SK-N-SH (cell line): ENCODE measurements around the gene ZDHHC14.

ENCODE experiments used
- CHD2 ChIP-seq: fragments of 150-350 bp; IDR thresholded peaks from 2 replicates; pipeline ENCODE4 v1.6.1; 2018; ENCODE audit warnings: low read length; ENCODE audit not compliant: partially characterized antibody
- EZH2phosphoT487 ChIP-seq: fragments of 200-600 bp; sonication (generic); IDR thresholded peaks from 2 replicates; pipeline ENCODE4 v1.6.1; 2017; ENCODE audit warnings: low read depth, mixed run types, mild to moderate bottlenecking, antibody characterized with exemption, moderate library complexity, borderline replicate concordance
- FOXJ3 ChIP-seq: sonication (generic); formaldehyde crosslinking; IDR thresholded peaks from 2 replicates; pipeline ENCODE4 v1.5.1; 2020; ENCODE audit warnings: mild to moderate bottlenecking, missing genetic modification reagents
- GATA2 ChIP-seq: sonication (generic); formaldehyde crosslinking; IDR thresholded peaks from 2 replicates; pipeline ENCODE4 v1.5.0; 2020; ENCODE audit warnings: mild to moderate bottlenecking, missing genetic modification reagents
- JUND ChIP-seq: IDR thresholded peaks from 2 replicates; pipeline ENCODE4 v1.4.0; 2012
- POLR2AphosphoS5 ChIP-seq: IDR thresholded peaks from 2 replicates; pipeline ENCODE4 v1.6.1; 2012; ENCODE audit warnings: low read depth, low read length
- RAD21 ChIP-seq: IDR thresholded peaks from 2 replicates; pipeline ENCODE4 v1.6.1; 2012; ENCODE audit warnings: mild to moderate bottlenecking, low read length
- TAF1 ChIP-seq: IDR thresholded peaks from 2 replicates; pipeline ENCODE4 v1.6.1; 2012; ENCODE audit warnings: low read depth, mild to moderate bottlenecking, low read length, moderate library complexity, borderline replicate concordance
- TCF12 ChIP-seq: IDR thresholded peaks from 2 replicates; pipeline ENCODE4 v1.4.0; 2012
- TF ChIP-seq, protein P1 (sequence below): fragments of 200-600 bp; sonication (generic); IDR thresholded peaks from 2 replicates; pipeline ENCODE4 v1.6.1; 2017; ENCODE audit warnings: antibody characterized with exemption, mild to moderate bottlenecking, moderate library complexity

DNA sequence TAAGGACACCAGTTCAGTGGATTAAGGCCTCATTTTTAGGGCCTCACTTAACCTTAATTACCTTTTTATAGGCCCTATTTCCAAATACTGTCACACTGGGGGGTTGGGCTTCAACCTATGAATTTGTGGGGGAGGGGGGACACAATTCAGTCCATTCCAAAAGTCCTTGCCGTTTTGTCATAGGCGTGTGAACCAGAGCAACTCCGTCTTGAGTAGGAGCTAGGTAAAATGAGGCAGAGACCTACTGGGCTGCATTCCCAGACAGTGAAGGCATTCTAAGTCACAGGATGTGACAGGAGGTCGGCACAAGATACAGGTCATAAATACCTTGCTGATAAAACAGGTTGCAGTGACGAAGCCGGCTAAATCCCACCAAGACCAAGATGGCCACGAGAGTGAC lies 328.6 kb downstream of the ZDHHC14 start:
- TF ChIP-seq, protein P1, sequence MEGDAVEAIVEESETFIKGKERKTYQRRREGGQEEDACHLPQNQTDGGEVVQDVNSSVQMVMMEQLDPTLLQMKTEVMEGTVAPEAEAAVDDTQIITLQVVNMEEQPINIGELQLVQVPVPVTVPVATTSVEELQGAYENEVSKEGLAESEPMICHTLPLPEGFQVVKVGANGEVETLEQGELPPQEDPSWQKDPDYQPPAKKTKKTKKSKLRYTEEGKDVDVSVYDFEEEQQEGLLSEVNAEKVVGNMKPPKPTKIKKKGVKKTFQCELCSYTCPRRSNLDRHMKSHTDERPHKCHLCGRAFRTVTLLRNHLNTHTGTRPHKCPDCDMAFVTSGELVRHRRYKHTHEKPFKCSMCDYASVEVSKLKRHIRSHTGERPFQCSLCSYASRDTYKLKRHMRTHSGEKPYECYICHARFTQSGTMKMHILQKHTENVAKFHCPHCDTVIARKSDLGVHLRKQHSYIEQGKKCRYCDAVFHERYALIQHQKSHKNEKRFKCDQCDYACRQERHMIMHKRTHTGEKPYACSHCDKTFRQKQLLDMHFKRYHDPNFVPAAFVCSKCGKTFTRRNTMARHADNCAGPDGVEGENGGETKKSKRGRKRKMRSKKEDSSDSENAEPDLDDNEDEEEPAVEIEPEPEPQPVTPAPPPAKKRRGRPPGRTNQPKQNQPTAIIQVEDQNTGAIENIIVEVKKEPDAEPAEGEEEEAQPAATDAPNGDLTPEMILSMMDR: no peak
- TF ChIP-seq POLR2AphosphoS5: no peak
- no peak for TF ChIP-seq CHD2
- TF ChIP-seq JUND: no peak
- TF ChIP-seq TCF12: no peak
- TF ChIP-seq RAD21: no peak
- no peak for TF ChIP-seq TAF1
- TF ChIP-seq GATA2: no peak
- TF ChIP-seq EZH2phosphoT487: no peak
- TF ChIP-seq FOXJ3: no peak
